ENCODE measurements around the gene CALN1.

Gene CALN1

DNA sequence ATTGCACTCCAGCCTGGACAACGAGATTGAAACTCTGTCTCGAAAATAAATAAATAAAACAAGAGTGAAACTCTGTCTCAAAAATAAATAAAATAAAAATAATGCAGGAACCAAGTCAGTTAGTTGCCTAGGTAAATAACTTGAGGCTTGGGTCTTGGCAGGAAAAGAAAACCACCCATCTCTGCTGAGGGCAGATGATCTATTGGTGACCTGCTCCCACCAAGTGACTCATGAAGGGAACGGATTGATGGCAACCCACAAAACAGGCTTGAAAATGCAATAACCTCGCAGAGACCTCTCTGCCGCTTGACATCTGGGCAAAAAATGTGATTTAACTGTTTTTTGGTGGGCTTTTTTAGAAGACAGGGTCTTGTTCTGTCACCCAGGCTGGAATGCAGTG lies 86.6 kb downstream of the CALN1 start:
- no peak for DNase-seq (ENCODE audit: low read depth)

GRCh38 chr7:72321637-72322036 lies 90.5 kb downstream of the CALN1 start:
- DNase-seq (ENCODE audit: low read depth): no peak

DNA sequence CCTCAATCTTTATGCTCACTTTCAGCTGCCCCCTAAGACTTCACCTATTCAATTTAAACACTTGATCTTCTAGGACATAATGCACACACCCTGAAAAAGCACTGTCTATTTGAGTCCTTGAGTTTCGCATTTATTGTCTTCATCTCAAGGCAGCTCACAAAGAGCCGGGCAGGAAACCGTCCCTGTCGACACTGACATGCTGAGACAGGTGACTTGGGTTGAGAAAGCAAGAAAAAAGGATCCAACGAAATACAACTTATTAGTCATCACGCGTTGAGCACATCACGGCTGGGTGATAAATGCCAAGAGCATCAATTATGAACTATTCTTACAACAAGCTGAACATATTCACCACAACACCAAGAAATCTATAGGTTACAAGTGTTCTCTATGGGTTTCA lies 91.1 kb downstream of the CALN1 start:
- no peak for DNase-seq (ENCODE audit: low read depth)

GRCh38 chr7:72317341-72317740 lies 94.8 kb downstream of the CALN1 start:
- DNase-seq (ENCODE audit: low read depth): no peak

- DNase-seq (ENCODE audit: low read depth): no peak
Observed at GRCh38 chr7:72316148-72316547, 96.0 kb downstream of the CALN1 start.

DNA sequence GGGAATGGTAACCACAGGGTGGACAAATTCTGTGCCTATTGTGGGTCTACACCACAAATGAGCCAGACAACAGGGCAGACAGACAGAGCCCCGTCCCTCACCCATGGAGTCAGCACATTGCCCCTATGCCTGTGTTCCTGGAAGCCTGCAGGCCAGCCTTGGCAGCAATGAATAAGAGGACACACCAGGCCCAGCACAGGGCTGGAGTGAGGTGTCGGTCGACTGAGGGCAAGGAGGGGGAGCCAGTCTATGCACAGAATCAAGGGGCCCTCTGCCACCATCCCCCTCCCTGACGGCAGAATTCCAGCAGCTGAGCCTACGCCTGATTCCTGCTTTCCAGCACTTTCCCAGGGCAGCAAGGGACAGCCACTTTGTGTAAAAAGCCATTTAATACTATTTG lies 98.2 kb downstream of the CALN1 start:
- DNase-seq (ENCODE audit: low read depth): no peak

DNA sequence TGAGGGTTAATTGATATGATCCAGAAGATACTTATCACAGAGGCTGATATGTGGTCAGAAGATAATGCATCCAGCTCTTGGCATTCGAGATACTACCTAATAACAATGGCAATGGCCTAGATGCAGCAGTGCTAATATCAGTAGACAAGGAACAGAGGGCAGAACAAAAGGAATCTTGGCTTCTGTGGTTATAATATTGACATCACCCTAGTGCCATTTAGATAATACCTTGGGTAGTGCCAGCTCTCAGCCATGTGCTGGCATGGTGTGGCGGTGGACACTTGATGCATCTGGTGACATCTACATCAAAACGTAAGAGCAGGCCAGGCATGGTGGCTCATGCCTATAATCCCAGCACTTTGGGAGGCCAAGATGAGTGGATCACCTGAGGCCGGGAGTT lies 101.8 kb downstream of the CALN1 start:
- no peak for DNase-seq (ENCODE audit: low read depth)

- DNase-seq (ENCODE audit: low read depth): no peak
Observed at GRCh38 chr7:72309476-72309875, 102.7 kb downstream of the CALN1 start.

DNA sequence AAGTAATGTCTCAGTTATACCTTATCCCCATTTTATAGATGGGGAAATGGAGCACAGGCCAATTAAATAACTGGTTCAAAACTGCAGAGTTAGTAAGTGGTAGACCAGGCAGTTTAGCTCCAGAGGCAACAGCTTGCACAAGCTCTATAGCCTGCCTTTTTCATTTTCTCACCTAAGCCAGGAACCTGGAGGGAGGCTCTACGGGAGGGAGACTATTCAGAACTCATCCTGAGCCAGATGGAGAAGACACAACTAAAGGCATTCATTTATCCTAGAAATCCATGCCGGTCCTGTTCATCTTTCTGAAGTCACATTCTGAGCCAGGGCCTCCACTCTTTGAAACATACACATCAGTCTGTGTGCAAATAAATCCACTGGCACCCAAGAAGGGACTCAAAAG lies 103.2 kb downstream of the CALN1 start:
- no peak for DNase-seq (ENCODE audit: low read depth)

- DNase-seq (ENCODE audit: low read depth): no peak
Observed at GRCh38 chr7:72307566-72307965, 104.6 kb downstream of the CALN1 start.

DNA sequence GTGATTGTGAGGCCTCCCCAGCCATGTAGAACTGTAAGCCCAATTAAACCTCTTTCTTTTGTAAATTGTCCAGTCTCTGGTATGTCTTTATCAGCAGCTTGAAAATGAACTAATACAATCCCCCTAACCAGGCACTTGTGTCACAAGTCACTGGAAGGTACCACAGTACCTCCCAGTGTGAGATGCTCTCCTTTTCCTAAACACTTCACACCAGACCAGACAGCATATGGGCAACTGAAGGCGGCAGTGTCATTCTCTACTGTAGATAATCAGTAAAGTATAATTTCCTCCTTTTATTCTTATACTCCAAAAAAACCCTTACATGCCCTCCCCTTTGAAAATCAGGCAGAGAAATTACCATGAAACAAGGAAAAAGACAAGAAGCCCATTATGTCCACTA lies 113.2 kb downstream of the CALN1 start:
- DNase-seq (ENCODE audit: low read depth): no peak

GRCh38 chr7:72298091-72298490 lies 114.0 kb downstream of the CALN1 start:
- DNase-seq (ENCODE audit: low read depth): no peak

DNA sequence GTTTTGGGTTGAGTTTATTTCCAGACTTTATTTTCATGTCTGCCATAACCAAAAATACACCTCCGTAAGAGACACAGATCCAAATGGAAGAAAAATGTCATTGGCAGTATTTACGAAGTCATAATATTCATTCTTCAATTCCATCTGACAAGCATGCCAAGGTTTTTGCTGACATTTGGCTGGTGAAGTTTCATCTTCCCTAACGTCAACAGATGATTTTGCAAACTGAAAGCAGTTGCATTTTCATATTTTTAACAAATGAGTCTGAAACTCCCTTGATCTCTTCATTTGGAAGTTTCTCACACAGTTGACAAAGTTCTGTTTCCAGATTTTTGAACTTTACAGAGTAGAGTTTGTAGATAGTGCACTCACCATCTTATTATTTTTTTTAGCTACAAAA lies 114.5 kb downstream of the CALN1 start:
- DNase-seq (ENCODE audit: low read depth): no peak

DNA sequence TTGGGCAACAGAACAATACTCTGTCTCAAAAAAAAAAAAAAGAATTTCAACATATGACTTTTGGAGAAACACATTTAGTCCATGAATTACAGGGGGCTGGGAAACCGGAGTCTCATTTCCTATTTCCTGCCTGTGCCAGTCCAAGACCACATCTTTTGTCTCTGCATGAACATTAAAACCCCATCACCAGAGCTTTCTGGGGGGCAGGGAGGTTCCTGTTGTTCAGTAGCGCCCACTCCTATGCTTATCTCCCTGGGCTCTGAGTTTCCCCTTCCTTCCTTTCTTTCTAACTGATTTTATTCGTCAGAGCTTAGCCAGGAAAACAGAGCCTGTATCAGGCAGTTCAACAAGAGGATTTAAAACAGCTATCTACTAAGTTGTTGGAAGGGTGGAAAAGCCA lies 119.3 kb downstream of the CALN1 start:
- DNase-seq (ENCODE audit: low read depth): no peak

DNA sequence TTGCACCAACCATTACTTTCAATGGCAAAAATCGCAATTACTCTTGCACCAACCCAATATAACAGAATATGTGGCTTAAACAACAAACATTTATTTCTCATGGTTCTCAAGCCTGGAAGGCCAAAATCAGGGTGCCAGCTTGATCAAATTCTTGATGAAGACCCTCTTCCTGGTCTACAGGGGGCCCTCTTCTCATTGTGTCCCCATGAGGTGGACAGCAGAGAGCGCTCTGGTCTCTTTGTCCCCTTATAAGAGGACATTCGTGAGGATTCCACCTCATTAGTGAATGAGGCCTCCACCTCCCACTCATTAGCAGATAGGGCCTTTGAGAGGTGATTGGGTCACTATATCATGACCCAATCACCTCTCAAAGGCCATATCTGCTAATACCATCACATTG lies 120.0 kb downstream of the CALN1 start:
- no peak for DNase-seq (ENCODE audit: low read depth)

DNA sequence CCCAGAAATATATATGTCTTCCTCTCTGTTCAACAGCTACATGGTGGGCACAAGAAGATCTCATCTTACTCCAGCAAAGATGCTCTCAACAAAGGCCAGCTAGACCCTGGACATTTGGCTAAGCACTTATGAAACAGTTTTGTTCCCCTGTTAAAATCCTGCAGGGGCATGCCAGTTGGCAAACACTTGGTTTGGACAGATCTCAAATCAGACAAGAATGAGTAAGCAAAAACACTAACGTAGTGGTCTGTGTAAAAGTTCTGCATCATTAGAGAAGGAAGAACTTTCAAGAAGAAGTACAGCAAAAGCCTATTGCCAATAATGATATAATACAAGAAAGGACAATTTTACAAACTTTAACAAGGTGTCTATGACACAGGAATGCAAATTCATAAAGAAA lies 125.6 kb downstream of the CALN1 start:
- no peak for DNase-seq (ENCODE audit: low read depth)

GRCh38 chr7:72283309-72283708 lies 128.8 kb downstream of the CALN1 start:
- DNase-seq (ENCODE audit: low read depth): no peak

DNA sequence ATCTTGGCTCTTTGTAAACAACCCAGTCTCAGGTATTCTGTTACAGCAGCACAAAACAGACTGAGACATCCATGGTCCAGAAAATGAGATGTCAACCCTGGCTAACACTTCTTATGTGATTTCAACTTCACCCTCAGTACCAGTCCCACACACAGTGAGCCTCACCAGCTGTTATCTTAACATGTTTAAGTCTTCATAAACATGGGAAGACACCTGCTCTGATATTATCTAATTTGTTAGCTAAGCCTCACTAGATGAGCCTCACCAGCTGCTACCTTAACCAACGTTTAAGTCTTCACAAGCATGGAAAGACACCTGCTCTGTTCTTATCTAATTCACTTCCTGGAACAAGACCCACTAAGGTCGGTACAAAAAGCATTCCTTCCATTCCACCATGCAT lies 130.8 kb downstream of the CALN1 start:
- no peak for DNase-seq (ENCODE audit: low read depth)

DNA sequence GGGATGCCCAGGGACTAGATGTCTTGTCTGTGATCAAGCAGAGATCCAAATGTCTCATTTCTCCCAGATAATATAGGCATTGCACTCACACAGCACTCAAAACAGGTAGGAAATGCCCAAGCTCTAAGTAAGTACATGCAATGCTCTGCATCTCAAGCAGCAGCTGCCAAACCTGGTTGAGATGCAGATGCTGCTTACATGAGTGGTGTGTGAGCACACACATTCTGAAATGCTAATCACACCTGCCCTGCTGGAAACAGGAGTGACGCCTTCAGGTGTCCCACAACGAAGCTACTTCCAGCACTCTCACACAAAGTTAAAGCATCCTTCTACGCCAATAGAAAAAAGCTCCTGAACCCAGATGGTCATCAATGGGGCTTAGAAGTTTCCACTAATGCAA lies 132.9 kb downstream of the CALN1 start:
- DNase-seq (ENCODE audit: low read depth): no peak

- DNase-seq (ENCODE audit: low read depth): no peak
Observed at GRCh38 chr7:72278550-72278949, 133.6 kb downstream of the CALN1 start.

DNA sequence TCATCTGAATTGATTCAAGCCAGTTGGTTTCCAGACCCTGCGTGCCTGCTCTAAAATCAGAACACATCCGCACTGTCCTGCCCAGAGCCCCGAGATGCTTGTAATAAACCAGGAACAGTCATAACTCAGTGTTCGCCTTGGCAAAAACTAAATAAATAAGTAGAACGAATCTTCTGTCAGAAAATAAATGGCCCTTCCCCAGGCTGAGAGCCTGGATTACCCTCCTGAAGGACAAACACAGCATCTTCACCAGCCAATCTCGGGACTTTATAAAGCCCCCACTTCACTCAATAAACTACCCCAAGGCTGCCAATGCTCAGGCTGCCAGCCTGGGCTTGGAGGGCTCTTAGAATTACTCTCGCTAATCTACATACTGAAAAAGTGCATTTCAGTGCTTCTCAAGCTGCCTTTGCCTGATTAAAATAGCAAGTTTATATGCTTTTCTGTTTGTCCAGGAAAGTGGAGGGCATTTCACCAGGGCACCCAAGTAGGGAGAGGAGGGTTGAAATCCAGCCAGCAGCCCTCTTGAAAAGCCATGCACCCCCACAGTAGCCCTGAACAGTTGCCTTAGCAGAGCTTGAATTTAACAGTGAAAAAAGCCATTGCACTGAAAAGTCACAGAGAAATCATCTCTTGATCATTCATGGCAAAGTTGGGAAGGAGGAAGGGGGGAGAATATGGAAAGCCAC lies 136.6 kb downstream of the CALN1 start:
- DNase-seq (ENCODE audit: low read depth): no peak

DNA sequence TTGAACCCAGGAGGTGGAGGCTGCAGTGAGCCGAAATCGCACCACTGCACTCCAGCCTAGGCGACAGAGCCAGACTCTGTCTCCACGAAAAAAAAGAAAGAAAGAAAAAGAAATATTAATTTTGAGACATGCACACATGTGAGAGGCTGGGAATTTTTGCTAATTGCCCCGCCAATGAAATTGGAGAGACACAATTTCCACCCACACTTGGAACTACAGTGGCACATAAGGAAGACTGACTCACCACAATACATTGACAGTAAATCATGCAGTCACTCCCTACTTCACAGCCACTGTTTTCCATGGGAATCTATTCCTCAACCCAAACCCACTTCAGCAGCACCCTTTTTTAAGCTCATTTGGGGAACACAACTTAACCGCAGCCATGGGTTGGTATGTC lies 139.7 kb downstream of the CALN1 start:
- DNase-seq (ENCODE audit: low read depth): no peak

- DNase-seq (ENCODE audit: low read depth): no peak
Observed at GRCh38 chr7:72268796-72269195, 143.3 kb downstream of the CALN1 start.

GRCh38 chr7:72268090-72268489 lies 144.0 kb downstream of the CALN1 start:
- DNase-seq (ENCODE audit: low read depth): no peak

DNA sequence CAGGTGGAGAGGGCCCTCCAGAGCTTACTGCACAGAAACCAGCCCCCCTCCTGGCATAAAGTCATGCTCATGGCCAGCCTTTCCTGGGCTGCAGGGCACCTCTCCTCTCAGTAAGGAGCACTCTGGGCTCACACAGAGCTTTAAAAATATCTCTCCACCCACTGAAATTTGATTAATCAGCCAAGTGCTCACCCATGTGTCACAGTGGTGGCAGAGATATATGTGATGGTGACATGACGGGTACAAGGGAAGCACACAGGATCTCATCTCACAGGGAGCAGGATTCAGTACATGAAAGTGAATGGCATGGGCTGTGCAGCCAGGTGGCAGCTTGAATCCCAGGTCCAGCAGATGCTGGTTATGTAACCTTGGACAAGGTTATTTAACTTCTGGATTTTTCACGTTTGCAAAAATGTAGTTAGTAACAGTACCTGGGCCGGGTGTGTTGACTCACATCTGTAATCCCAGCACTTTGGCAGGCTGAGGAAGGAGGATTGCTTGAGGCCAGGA lies 144.8 kb downstream of the CALN1 start:
- DNase-seq (ENCODE audit: low read depth): no peak
